DND-41 (cell line): ENCODE data around the gene CADM2.

Experiments used
- ATAC-seq: fragments of 200-7000 bp; cut with Tn5 transposase; 3 replicates; pipeline ENCODE4 v1.9.1; 2021; ENCODE audit warnings: low read depth; ENCODE audit not compliant: insufficient read depth
- DNase-seq: peaks from one replicate; pipeline ENCODE4 v3.0.0-alpha.2; 2020
- H2AFZ ChIP-seq: 2 replicates; pipeline ENCODE4 v1.6.0; 2012; ENCODE audit warnings: low read depth, low read length
- H3K27ac ChIP-seq: 2 replicates; pipeline ENCODE4 v1.5.1; 2012; ENCODE audit warnings: low read length, inconsistent platforms
- H3K27me3 ChIP-seq: fragments of 200-600 bp; sonication (generic); 2 replicates; pipeline ENCODE4 v1.6.0; 2012; ENCODE audit warnings: low read length, mild to moderate bottlenecking, inconsistent platforms; ENCODE audit not compliant: insufficient read depth, poor library complexity
- H3K36me3 ChIP-seq: 2 replicates; pipeline ENCODE4 v1.5.1; 2012; ENCODE audit warnings: low read length, inconsistent platforms; ENCODE audit not compliant: insufficient read depth
- H3K4me1 ChIP-seq: 2 replicates; pipeline ENCODE4 v1.5.1; 2012; ENCODE audit warnings: mild to moderate bottlenecking, low read length; ENCODE audit not compliant: insufficient read depth
- H3K4me2 ChIP-seq: 2 replicates; pipeline ENCODE4 v1.6.0; 2012; ENCODE audit warnings: mild to moderate bottlenecking, moderate library complexity, low read length, inconsistent platforms; ENCODE audit not compliant: insufficient read depth
- H3K4me3 ChIP-seq, 2 experiments: fragments of 200-600 bp in 1 of 2; shearing (Covaris generic) in 1 of 2; 2 replicates each; pipeline ENCODE4 v1.5.1; 2012 to 2016; ENCODE audit warnings: inconsistent platforms in 2 of 2, low read length in 2 of 2, mild to moderate bottlenecking in 2 of 2, low read depth in 1 of 2, moderate library complexity in 1 of 2
- H3K79me2 ChIP-seq: 2 replicates; pipeline ENCODE4 v1.6.0; 2012; ENCODE audit warnings: low read length, inconsistent platforms; ENCODE audit not compliant: insufficient read depth
- H3K9ac ChIP-seq: 2 replicates; pipeline ENCODE4 v1.6.0; 2012; ENCODE audit warnings: low read depth, mild to moderate bottlenecking, inconsistent platforms, low read length, moderate library complexity
- H3K9me3 ChIP-seq: 2 replicates; pipeline ENCODE4 v1.5.1; 2012; ENCODE audit warnings: low read length, moderate library complexity, mild to moderate bottlenecking, inconsistent platforms; ENCODE audit not compliant: insufficient read depth, severe bottlenecking
- H4K20me1 ChIP-seq: 2 replicates; pipeline ENCODE4 v1.6.0; 2012; ENCODE audit warnings: low read length; ENCODE audit not compliant: insufficient read depth
- CTCF ChIP-seq: IDR thresholded peaks from 2 replicates; pipeline ENCODE4 v1.5.1; 2012; ENCODE audit warnings: borderline replicate concordance, low read length, moderate library complexity, mild to moderate bottlenecking; ENCODE audit not compliant: poor library complexity, severe bottlenecking; ENCODE audit errors: extremely low read depth
- EZH2 ChIP-seq: IDR thresholded peaks from 3 replicates; pipeline ENCODE4 v1.6.1; 2012; ENCODE audit warnings: borderline replicate concordance, low read depth, mild to moderate bottlenecking, moderate library complexity, low read length, inconsistent platforms; ENCODE audit not compliant: severe bottlenecking

The CADM2 gene

GRCh38 chr3:85725809-85726208 is 767.0 kb downstream of the CADM2 start:
- Histone ChIP-seq H3K27ac (no peak overlapping the region), H3K4me2 (no peak overlapping the region), H2AFZ (no peak overlapping the region), H3K36me3 (no peaks in the 10 kb centered on the region), H3K4me1 (no peaks in the 10 kb centered on the region), H3K27me3 (no peaks in the 10 kb centered on the region), H3K9ac (no peak overlapping the region), H4K20me1 (no peaks in the 10 kb centered on the region), H3K79me2 (no peaks in the 10 kb centered on the region), H3K4me3 (no peak overlapping the region), H3K9me3 (no peaks in the 10 kb centered on the region)
- no peak for TF ChIP-seq EZH2
- no peak for TF ChIP-seq CTCF
- ATAC-seq (no peak), DNase-seq (no peak)

- Histone ChIP-seq H3K4me2 (no peak overlapping the region), H3K4me3 (no peak overlapping the region), H3K36me3 (no peaks in the 10 kb centered on the region), H3K9me3 (no peaks in the 10 kb centered on the region), H2AFZ (no peak overlapping the region), H3K79me2 (no peaks in the 10 kb centered on the region), H4K20me1 (no peaks in the 10 kb centered on the region), H3K4me1 (no peaks in the 10 kb centered on the region), H3K9ac (no peak overlapping the region), H3K27ac (no peak overlapping the region), H3K27me3 (no peaks in the 10 kb centered on the region)
- ATAC-seq (no peak), DNase-seq (no peak)
- TF ChIP-seq CTCF (no peak), EZH2 (no peak)
These were observed 767.5 kb downstream of the CADM2 start for GRCh38 chr3:85726241-85726640.

- no peaks in the 10 kb centered on the region for H3K36me3 ChIP-seq
- DNase-seq (no peak), ATAC-seq (no peak)
- no peak for TF ChIP-seq EZH2
- no peak for TF ChIP-seq CTCF
- no peaks in the 10 kb centered on the region for H3K9me3 ChIP-seq
- no peak overlapping the region for H3K27ac ChIP-seq
- H3K4me2 ChIP-seq: no peak overlapping the region
- H3K9ac ChIP-seq: no peak overlapping the region
- no peak overlapping the region for H2AFZ ChIP-seq
- no peaks in the 10 kb centered on the region for H3K4me1 ChIP-seq
- H4K20me1 ChIP-seq: no peaks in the 10 kb centered on the region
- H3K79me2 ChIP-seq: no peaks in the 10 kb centered on the region
- no peak overlapping the region for H3K4me3 ChIP-seq
- no peaks in the 10 kb centered on the region for H3K27me3 ChIP-seq
These were observed 779.1 kb downstream of the CADM2 start for GRCh38 chr3:85737846-85738245.

- no peak for TF ChIP-seq EZH2
- no peak for TF ChIP-seq CTCF
- H3K27ac ChIP-seq: no peak overlapping the region
- no peaks in the 10 kb centered on the region for H3K79me2 ChIP-seq
- no peak overlapping the region for H2AFZ ChIP-seq
- DNase-seq: no peak
- no peaks in the 10 kb centered on the region for H3K4me1 ChIP-seq
- H3K36me3 ChIP-seq: no peaks in the 10 kb centered on the region
- H3K4me2 ChIP-seq: no peak overlapping the region
- no peaks in the 10 kb centered on the region for H3K9me3 ChIP-seq
- H3K4me3 ChIP-seq: no peak overlapping the region
- H3K27me3 ChIP-seq: no peaks in the 10 kb centered on the region
- H3K9ac ChIP-seq: no peak overlapping the region
- no peak for ATAC-seq
- H4K20me1 ChIP-seq: no peaks in the 10 kb centered on the region
These were observed 781.8 kb downstream of the CADM2 start for GRCh38 chr3:85740561-85740960.
